Neural progenitor cell (in vitro differentiated cells): ENCODE data around the gene TOB2.

ENCODE experiments used
- EZH2phosphoT487 ChIP-seq: fragments of 200-600 bp; sonication (generic); IDR thresholded peaks from 2 replicates; pipeline ENCODE4 v1.6.1; 2017; ENCODE audit warnings: antibody characterized with exemption
- TF ChIP-seq, protein P1 (sequence below): fragments of 200-600 bp; sonication (generic); IDR thresholded peaks from 2 replicates; pipeline ENCODE4 v1.5.1; 2017; ENCODE audit warnings: antibody characterized with exemption, mild to moderate bottlenecking

GRCh38 chr22:41469218-41469851 lies 22.7 kb upstream of the TOB2 start:
- no peak for TF ChIP-seq EZH2phosphoT487
- TF ChIP-seq, protein P1, sequence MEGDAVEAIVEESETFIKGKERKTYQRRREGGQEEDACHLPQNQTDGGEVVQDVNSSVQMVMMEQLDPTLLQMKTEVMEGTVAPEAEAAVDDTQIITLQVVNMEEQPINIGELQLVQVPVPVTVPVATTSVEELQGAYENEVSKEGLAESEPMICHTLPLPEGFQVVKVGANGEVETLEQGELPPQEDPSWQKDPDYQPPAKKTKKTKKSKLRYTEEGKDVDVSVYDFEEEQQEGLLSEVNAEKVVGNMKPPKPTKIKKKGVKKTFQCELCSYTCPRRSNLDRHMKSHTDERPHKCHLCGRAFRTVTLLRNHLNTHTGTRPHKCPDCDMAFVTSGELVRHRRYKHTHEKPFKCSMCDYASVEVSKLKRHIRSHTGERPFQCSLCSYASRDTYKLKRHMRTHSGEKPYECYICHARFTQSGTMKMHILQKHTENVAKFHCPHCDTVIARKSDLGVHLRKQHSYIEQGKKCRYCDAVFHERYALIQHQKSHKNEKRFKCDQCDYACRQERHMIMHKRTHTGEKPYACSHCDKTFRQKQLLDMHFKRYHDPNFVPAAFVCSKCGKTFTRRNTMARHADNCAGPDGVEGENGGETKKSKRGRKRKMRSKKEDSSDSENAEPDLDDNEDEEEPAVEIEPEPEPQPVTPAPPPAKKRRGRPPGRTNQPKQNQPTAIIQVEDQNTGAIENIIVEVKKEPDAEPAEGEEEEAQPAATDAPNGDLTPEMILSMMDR = no peak
